GM19025 (cell line): ENCODE measurements around the gene AFAP1.

Experiments
- ATAC-seq: cut with Tn5 transposase; IDR thresholded peaks from one replicate; pipeline ENCODE4 v1.9.1; 2021; ENCODE audit warnings: mild to moderate bottlenecking, low read depth, moderate library complexity; ENCODE audit not compliant: unreplicated experiment

AFAP1 gene

DNA sequence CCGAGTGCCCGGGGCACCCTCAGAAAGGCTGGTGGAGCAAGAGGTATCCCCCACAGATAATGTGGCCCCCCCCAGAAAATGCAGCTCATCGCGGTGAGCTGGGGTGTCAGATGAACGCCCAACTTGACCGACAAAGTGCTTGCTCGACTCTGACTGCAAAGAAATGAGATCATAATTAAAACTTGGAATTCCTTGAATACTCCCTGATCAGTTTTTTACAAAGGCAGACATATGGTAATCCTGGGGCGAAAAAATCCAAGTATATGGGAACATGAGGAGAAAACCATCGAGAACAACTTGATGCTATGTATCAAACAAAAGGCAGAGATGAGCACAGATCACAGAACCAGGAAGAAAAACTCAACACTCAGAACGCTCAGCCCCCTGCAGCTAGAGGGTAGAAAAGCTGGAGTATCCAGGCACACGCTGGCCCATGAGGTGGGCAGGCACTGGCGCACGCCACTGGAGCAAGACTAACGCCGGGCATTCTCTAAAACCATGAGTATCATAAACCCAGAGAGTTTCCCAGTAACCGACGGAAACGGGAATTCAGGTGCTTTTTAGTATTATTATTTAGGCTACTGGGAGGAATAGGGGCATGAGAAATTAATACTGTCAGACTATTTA, 127.3 kb downstream of the AFAP1 start:
- ATAC-seq, result no peak

DNA sequence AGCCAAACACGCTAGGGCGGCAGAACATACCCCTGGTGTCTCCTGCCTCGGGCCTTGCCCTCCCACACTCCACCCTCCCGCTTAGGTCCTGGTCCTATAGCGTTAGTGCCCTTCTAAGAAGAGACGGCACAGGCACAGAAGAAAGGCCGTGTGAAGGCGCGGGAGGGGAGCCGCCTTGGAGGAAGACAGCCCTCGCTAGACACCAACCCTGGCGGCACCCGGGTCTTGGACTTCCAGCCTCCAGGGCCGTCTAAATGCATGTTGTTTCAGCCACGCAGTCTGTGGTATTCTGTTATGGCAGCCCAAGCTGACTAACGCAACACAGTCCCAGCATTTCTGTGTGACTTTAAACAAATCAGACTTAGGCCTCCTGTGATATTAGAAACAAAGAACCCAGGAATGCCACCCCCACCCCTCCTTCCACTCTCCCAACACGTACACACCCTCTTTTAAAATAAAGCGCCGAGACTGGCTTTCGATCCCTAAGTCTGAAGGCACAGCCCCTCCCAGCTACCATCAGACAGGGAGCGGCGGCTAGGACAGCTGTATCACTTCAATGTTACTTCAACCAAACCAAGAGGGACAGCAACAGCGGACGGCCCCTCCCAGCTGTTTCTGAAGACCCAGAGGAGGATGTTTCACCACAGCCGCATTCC, 128.0 kb downstream of the AFAP1 start:
- no peak for ATAC-seq

DNA sequence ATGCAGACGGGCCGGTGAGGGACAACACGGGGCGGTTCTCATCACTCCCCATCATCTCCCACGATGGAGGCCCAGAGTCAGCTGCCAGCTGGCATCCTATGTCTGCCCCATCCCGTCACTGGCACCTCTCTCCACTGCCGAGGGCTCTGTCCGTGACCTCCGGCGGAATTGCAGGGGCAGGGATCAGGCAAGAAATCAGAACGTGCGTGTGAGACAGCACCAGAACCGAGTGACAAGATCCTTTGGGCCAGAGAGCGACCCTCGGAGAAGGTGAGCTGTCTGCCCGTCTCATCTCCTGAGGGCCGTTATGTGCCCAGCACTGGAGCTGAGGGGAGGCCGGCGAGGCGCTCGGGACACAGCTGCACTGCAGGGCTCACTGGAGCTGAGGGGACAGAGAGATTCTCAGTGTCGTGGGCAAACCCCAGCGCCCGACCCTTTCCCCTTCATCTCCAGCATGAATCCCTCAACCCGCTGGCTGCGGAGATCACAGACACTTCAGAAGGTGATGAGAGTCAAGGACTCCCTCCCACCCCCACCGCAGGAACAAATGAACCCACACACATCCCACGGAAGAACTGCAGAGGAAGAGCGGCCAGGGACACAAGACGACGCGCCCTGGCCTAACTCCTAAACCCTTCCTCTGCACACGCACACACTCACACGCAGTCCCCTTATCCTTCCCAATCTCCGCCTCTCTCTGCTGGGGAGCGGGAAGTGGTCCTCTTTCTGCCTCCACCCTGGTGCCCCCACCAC, 128.7 kb downstream of the AFAP1 start:
- ATAC-seq, result no peak

DNA sequence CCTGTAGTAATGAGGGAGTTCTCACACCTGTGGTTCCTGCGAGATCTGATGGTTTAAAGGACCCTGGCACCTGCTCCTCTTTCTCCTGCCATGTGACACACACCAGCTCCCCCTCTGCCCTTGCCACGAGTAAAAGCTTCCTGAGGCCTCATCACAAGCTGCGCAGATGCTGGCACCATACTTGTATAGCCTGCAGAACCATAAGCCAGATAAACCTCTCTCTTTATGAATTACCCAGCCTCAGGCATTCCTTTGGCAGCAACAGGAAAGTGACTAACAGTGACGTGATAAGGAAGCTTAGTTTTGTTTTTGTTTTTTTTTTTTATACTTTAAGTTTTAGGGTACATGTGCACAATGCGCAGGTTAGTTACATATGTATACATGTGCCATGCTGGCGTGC, 130.9 kb downstream of the AFAP1 start:
- no peak for ATAC-seq

DNA sequence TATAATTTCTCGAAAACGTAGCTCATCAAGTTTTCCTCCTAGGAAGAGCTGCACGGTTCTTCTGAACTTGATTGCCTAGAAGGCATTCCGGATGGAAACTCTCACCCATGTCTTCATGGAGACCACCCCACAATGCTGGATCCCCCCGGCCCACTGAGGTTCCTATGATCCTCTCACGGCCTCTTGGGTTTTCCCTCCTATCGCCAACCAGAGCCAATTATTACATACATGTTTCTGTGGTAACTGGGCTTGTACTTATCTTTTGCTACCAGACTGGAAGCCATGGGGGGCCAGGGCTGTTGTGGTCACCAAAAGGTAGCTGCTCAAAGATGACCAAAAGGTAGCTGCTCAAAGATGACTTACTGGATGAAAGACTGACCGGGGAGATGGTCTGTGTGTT, 131.5 kb downstream of the AFAP1 start:
- no peak for ATAC-seq

DNA sequence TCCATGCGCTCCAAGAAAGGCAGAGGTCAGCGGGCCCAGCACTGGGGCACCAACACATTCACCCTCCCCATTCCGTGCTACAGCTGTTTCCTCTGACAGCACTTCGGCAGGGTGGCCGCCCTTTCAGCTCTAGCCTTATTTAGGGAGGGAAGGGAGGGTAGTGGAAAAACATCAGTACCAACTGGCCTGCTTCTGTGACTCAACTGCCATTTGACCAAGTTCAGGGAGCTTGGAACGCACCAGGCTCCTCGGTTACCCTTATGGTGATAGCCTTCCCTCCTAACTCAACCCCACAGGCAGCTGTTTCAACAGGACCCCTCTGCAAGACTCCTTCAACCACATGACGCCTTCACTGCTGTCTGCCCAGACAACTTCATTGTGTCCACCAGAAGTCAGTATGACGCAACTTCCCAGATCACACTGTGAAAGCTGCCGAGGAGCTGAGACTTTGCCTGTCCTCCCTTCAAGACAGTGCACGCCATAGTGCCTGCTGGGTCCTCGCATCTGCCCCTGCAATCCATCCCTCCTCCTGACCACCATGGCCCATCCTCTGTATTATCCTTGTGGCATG, 132.2 kb downstream of the AFAP1 start:
- no peak for ATAC-seq

DNA sequence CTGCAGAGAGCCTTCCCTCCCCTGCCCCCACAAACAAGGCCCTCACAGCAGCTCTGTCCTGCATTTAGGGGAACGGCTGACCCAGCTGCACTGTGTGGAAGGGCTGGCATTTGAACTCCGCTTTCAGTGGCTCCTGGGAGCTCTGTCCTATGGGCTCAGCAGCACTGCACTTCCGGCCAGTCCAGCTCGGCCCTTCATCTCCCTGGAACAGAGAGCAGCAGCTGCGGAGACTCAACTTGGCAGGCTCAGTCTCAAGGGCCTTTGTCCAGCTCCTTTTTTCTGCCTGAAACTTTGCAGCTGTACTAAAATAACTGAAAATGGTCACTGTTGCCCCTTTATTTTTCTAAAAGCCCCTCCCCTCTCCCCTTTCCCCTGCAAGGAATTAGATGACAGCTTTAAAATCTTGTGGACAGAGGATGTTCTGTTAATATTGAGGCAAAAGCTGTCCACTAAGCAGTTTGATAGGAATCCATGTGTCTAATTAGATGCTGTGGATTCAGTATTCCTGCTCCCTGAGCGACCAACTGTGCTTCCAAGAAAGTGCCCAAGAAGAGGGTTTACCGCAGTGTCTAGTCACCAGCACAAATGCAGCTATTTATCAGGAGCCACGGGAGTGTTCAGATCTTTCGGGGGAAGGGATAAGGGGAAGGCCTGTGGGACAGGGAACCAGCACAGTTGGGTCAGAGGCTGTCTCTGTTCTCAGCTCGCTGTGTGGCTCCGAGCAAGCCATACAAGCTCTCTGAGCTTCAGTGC, 133.1 kb downstream of the AFAP1 start:
- ATAC-seq, result no peak

DNA sequence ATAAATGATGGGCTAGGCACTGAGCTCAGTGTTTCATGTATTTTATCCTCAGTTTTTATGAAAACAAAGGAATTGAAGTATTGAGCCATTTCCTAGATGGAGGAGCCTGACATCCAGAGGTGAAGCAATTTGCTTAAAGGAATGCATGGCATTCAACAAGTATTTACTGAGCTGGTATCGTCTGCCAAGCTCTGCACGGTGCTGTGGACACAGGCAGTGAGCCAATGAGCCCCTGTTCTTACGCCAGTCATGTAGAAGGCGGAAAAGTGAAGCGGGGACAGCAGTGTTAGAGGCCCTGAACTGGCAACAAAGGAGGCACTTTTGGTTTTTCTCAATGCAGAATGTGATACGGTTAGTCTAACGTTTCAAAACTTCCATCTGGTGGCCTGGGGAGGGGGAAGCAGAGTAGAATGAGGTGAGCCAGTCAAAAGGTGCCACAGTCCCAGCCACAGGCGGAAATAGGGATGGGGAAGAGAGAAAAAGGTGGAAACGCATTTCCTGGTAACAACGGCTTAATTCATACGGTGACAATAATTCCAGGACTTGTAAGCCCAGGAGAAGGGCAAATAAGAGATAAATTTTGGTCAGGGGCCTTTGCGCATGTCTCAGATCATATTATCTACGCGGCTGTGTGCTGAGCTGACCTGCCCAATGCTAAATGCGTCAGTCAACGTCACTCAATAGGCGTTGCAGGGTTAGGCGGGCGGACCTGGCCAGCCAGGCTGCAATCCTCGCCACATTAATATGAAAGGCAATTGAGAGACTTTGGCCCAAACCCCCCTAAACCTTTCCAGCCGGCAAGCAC, 133.9 kb downstream of the AFAP1 start:
- ATAC-seq, result no peak

DNA sequence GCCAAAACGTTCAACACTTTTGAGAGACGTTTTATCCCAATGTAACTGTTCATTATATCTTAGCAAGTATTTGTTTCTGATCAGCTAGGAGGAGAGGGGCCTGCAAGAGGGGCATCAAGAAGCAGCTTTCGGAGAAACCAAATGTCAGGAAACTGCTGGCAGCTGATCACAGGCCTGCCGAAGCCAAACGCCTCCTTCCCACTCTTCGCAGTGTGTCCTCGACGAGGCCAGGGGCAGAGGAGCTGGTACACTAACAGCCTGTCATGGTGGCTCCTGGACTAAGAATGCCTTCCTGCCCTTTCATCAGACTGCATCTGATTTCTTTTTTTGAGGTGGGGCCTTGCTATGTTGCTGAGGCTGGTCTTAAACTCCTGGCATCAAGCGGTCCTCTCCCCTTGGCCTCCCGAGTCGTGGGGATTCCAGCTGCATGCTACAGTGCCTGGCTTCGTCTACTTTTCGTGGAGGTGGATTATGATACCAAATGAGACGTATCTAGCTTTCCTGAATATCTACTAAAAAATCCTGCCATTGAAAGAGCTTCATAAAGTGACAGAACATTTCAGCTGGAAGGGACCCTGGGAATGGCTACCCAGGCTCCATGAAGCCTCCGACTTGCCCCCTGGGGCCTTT, 134.8 kb downstream of the AFAP1 start:
- ATAC-seq, result no peak

DNA sequence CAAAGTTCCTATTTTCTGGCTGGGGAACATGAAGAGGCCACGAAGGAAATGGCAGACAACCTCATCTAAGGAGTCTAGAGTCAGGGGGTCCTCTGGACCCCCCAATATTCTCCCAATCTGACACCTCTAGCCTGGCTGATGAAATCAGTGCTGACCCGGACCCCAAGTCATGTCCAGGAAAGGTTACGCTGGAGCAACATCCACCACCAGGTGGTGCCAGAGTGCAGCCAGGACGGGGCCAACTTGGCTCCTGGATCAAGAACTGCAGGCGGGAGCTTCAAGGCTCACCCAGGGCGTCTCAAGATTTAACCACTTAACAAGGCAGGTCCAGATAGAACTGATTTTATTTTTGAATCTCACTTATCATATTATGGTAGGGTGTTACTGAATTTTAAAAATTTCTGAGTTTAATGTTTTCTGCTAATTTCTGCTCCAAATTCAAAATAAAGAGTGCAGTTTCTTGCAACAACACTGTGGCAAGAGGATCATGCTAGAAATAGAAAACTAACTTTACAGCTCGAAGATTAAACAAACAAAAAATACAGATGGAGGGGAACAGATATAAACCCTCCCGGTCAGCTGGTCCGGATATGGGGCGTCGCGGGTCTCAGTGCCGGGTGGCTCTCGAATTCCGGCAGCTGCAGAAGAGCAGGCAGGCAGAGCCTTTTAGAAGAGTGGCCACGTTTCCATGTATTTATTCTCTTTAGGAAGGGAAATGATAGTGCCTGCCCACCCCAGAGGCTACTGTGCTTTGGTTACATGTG, 135.5 kb downstream of the AFAP1 start:
- peak; percentile 61 for ATAC-seq

DNA sequence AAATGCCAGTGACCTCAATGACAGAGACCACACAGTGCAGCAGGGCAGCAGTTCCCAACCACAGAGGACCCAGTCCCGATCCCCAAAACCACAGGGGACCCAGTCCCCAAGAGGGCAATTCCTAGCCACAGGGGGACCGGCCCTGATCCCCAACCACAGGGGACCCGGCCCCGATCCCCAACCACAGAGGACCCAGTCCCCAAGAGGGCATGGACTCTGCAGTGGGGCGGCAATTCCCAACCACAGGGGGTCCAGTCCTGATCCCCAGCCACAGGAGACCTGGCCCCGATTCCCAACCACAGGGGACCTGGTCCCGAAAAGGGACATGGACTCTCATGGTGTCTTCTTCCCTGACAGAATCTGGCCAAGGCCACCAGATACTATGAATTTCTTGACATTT, 136.3 kb downstream of the AFAP1 start:
- no peak for ATAC-seq

DNA sequence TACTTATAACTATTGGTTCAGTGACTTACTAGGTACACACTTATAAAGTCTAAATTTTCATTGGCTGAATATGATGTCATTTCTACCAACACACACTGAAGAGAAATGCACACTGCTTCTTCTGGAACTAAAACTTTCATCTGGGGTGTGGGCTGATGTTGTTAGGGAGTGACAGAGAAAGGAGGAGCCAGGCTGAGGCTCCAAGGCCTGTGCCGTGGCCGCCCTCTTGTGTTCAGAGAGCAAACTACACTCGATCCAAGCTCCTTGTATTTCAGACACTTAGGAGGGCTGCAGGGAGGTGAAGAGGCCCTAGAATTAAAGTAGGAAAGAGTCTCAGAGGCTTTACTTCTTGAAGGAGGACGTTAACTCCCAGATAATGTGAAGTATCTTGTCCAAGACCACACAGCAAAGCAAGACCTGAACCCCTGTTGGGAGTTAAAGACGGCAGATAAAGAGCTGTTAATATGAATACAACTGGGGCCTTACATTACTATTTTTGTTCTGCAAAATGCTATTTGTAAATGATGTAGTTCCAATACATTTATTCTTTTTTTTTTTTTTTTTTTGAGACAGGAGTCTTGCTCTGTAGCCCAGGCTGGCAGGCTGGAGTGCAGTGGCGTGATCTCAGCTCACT, 137.5 kb downstream of the AFAP1 start:
- peak; percentile 69 for ATAC-seq

DNA sequence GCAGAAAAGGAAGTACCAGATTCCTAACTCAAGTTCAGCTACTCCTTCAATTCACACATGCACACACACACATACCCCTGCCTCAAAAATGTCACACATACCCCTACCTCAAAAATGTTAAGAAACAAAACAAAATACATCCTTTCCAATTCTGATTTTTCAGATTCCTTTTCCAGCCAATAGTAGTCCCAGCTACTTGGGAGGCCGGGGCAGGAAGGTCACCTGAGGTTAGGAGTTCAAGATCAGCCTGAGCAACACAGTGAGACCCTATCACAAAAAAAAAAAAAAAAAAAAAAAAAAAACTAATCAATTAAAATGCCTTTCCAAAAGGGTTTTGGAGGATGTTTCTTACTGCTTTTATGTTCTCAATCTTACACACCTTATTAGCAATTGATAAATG, 138.0 kb downstream of the AFAP1 start:
- no peak for ATAC-seq

DNA sequence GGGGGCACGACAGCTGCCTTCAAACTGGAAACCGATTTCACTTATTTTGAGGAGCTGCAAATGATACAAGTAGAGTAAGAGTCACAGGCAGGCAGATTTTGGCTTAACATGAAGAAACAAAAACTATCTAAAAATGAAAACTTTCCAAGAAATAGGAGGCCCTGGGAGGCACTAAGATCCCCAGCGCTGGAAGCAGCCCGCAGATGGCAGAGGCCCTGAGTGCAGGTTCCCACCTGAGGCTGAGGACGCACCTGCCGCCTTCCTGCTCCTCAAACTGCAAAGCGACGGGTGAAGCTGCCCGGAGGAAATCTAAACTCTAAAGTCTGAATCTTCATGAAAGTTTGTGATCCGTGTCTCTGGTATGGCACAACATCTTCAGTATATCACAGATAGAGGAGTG, 138.7 kb downstream of the AFAP1 start:
- ATAC-seq, result no peak

DNA sequence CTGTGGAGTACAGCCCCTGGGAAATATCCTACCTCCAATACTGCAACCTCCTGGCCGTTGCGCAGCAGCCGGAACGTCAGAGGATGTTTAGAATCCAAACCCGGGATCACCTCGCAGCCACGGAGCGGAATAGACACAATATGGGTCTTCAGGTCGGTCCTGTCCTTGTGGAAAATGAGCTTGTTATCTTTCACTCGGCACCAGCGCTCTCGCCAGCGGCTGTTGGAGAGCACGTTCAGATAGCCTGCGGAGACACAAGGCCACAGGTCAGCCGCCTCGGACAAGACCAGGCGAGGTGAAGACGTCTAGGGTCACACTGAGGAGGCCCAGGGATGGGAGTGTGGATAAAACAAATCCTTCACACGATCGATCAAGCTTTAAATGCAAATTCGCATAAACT, 139.3 kb downstream of the AFAP1 start:
- ATAC-seq, result no peak

DNA sequence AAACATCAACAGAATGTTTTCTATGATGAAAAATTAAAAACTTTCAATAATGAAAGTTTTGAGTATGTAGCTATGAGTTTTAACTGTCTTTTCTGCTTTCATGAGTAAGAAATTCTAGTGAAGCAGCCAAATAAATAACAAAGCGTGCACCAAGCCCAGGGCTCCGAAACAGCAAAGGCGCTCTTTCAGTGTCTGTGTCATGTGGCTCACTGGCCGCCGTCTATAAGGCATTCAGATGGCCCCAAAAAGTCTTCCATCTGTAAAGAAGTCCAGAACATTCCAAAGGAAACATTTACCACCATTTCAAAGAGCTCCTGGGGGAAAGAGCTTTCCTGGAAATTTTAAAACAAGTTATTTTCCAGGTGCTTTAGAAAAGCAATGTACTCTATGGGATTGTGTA, 139.9 kb downstream of the AFAP1 start:
- no peak for ATAC-seq

DNA sequence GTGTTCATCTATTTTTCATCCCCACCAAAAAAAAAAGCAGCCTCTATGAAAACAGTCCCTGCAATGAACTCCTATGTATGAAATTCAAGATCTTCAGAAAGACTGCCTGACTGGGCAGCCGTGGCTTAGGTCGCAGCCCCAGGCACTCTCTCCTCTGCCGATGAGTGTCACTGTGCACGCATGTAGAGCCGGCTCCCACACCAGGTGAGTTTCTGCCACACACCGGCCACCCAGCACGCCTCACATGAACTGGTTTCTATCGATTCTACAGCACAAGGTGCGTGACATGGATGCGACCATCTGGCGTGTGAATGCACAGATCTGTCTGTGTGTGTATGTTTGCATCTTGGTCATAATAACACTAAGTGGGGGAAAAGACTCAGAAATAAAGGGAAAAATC, 140.4 kb downstream of the AFAP1 start:
- ATAC-seq, result no peak

DNA sequence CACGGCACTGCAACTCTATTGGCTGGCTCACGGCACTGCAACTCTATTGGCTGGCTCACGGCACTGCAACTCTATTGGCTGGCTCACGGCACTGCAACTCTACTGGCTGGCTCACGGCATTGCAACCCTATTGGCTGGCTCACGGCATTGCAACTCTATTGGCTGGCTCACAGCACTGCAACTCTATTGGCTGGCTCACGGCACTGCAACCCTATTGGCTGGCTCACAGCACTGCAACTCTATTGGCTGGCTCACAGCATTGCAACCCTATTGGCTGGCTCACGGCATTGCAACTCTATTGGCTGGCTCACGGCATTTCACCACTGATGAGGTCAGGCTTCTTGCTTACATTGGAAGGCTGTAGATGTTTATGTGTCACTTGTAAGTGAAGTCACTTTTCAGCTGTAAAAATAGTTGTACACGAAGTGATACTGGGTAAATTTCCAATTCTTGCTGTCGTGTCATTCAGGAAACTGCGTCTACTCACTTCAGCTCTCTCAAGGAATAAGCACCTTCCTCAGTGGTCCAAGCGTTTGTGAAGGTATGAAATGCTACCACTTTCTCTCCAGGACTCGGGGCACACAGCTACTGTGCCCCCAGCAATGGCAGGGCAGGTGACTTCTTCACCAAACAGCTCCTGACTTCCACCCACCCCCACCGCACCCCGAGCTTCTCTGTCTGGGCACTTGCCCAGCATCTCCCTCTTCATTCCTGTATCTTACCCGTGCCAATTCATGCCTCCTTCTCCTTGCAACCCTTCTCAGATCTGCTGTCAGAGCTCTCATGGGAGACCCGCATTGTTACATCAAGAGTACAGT, 141.3 kb downstream of the AFAP1 start:
- no peak for ATAC-seq
